Breast epithelium (tissue), 3 donors: ENCODE results near the gene TRMT5.
A peak's percentile ranks its signal among the peaks of the same experiment; 100 is the strongest.

Source experiments
- POLR2AphosphoS5 ChIP-seq, 3 donors: sonication (generic); formaldehyde crosslinking; IDR thresholded peaks; one replicate each; pipeline ENCODE4 v1.6.1; 2017; ENCODE audit warnings: antibody characterized with exemption in 3 of 3
- TF ChIP-seq, protein P1 (sequence below), 3 donors: fragments of 450-650 bp; IDR thresholded peaks; one replicate each; pipeline ENCODE4 v1.5.1; 2016 to 2017; ENCODE audit warnings: antibody characterized with exemption in 3 of 3, mild to moderate bottlenecking in 3 of 3, moderate library complexity in 3 of 3

DNA sequence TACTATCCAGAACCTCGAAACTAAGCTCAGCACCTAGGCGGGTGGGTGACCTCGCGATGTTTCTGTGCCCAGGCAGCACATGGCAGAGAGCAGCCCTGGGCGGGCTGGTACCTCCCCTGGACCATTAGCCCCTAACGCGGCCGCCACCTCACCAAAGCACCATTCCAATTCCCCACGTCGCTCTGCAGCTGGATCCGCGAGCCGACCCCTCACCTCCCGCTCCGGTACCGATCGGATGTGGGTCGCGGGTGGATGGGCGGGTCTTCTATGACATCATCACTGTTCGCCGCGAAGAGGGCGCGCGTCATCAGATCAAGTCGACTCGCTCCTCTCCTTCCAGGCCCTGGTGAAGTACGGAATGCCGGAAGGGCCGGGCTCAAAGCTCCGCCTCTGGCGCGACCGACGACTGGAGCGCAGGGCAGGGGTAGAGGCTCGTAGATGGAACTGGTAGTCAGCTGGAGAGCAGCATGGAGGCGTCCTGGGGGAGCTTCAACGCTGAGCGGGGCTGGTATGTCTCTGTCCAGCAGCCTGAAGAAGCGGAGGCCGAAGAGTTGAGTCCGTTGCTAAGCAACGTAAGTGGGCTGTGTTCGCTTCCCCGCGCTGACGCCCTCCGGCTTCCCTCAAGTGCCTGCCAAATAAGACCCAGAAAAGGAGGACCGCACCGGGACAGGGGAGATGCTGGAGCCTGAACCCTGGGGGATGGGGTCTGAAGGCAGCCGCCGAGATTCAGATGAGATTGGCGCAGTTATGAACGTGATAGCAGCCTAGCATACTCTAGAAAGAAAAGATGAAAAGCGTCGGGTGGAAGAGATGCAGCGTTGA lies at the start of gene TRMT5, which contains the start of gene SLC38A6:
- TF ChIP-seq, protein P1, sequence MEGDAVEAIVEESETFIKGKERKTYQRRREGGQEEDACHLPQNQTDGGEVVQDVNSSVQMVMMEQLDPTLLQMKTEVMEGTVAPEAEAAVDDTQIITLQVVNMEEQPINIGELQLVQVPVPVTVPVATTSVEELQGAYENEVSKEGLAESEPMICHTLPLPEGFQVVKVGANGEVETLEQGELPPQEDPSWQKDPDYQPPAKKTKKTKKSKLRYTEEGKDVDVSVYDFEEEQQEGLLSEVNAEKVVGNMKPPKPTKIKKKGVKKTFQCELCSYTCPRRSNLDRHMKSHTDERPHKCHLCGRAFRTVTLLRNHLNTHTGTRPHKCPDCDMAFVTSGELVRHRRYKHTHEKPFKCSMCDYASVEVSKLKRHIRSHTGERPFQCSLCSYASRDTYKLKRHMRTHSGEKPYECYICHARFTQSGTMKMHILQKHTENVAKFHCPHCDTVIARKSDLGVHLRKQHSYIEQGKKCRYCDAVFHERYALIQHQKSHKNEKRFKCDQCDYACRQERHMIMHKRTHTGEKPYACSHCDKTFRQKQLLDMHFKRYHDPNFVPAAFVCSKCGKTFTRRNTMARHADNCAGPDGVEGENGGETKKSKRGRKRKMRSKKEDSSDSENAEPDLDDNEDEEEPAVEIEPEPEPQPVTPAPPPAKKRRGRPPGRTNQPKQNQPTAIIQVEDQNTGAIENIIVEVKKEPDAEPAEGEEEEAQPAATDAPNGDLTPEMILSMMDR (IDR thresholded peaks at IDR 0.05) = no peak
- peak in 2 of 3 donors; percentile 87 to 90 for TF ChIP-seq POLR2AphosphoS5 (IDR thresholded peaks at IDR 0.05)
